HTR-8/SVneo (cell line): ENCODE measurements around the gene FGD6.
"Not testable (repeated sequence)": the region's sequence is repeated elsewhere in the genome, so short reads cannot be mapped to it uniquely, and the experiment has no call there.

Experiments
- DNase-seq: peaks from one replicate; pipeline ENCODE4 v3.0.0; 2011; ENCODE audit warnings: low spot score, mixed read lengths; ENCODE audit not compliant: insufficient read length
- FAIRE-seq: peaks from 2 replicates; lab custom pipeline; 2011; peaks lifted over from hg19 to GRCh38; lab: Jason Lieb, UNC

Gene FGD6

GRCh38 chr12:95136598-95136997, 80.7 kb downstream of the FGD6 start:
- no peak for DNase-seq
- FAIRE-seq, result no peak

GRCh38 chr12:95134085-95134484, 83.2 kb downstream of the FGD6 start:
- FAIRE-seq (no peak), DNase-seq (no peak)

DNA sequence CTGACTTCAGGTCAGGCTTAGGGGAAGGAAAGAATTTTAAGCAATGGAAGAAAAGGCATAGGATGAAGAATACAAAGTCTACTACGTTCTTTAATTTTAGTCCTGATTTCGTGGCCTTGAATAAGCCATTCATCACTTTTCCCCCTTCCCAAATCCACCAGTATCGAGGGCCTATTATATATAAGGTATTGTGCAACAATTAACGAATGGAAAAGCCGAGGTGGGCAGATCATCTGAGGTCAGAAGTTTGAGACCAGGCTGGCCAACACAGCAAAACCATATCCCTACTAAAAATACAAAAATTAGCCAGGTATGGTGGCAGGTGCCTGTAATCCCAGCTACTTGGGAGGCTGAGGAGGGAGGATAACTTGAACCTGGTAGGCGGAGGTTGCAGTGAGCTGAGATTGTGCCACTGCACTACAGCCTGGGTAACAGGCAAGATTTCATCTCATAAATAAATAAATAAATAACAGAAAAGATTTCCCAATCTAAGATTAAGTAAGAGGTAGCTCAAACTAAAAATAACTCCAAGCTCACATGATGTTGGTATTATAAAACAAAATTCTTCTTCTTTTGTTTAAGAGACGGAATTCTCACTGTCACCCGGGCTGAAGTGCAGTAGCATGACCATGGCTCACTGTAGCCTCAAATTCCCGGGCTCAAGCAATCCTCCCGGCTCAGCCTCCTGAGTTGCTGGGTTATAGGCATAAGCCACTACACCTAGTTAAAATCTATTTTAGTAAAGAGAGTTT, 85.5 kb downstream of the FGD6 start:
- no peak for FAIRE-seq
- no peak for DNase-seq

DNA sequence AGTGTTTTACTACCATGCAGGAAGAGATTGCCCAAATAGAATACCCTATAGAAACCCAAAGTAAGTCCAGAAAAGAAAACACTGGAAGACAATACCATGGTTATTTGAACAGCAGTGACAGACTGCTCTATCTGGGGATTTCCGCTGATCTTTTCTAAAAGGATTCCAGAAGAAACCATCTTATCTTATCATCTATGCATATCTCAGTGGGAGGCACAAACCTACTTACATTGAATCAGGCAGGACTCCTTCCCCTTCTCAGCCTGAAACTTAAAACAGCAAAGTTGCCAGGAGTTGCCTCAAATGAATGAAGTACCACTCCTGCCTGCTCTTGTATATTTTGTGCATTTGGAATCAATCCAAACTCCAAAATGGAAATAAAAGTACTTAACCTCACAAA, 87.2 kb downstream of the FGD6 start:
- FAIRE-seq (no peak), DNase-seq (no peak)

- DNase-seq, result no peak
- no peak for FAIRE-seq
These were observed 88.2 kb downstream of the FGD6 start for GRCh38 chr12:95129115-95129514.

- DNase-seq (no peak), FAIRE-seq (no peak)
These were observed 90.5 kb downstream of the FGD6 start for GRCh38 chr12:95126736-95127135.

- DNase-seq, result no peak
- no peak for FAIRE-seq
These were observed 91.2 kb downstream of the FGD6 start for GRCh38 chr12:95126076-95126475.

DNA sequence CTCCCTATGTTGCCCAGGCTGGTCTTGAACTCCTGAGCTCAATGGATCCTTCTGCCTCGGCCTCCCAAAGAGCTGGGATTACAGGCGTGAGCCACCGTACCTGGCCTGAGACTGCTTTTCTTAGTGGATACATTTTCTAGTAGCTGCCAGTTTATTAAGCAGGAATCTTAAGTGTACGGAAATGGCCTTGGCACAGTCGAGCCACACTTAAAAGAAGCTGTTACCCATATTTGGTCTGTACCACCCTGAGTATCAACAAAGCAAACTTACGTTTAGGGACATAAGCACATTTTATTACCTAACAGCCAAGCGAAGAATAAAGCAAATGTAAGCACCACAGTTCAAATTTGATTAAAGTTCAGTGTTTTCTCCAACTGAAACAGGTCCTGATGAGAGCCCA, 93.2 kb downstream of the FGD6 start:
- FAIRE-seq (no peak), DNase-seq (no peak)

DNA sequence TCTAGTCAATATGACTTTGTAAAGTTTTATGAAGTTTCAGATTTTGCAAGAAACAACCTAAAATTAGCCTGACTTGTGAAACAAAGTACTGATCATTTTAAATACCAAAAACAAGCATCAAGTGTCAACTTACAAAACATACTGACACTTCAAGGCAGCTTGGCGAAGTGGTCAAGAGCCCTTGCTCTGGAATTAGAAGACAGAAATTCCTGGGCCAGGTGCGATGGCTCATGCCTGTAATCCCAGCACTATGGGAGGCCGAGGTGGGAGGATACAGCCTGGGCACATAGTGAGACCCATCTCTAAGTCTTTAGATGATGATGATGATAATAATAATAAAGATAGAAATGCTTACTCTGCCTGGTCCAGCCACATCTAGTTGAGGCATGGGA, 98.5 kb downstream of the FGD6 start:
- no peak for DNase-seq
- no peak for FAIRE-seq

DNA sequence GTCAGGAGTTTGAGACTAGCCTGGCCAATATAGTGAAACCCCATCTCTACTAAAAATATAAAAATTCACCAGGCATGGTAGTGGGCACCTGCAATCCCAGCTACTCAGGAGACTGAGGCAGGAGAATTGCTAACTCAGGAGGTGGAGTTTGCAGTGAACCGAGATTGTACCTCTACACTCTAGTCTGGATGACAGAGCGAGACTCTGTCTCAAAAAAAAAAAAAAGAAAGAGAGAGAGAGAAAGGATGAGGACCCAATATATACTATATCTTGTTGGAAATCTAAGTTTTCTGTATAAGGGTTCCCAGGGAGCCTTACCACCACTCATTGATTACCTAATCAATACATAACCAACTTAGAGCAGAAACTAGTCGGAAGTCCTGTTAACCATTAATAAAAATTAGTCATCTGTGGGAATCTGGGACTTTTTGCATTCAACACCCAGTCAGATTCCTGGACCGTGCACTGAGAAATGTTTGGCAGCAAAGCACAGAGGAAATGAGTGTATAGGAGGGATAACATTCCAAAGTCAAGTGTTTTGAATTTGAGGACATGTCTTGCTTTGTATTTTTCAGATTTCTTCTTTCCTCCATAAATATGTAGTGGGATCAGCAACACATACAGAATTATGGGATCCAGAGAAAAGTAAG, 99.0 kb downstream of the FGD6 start:
- no peak for FAIRE-seq
- peak; percentile 59 for DNase-seq

- DNase-seq, result peak; percentile 68
These were observed 100.1 kb downstream of the FGD6 start for GRCh38 chr12:95117178-95117599.

DNA sequence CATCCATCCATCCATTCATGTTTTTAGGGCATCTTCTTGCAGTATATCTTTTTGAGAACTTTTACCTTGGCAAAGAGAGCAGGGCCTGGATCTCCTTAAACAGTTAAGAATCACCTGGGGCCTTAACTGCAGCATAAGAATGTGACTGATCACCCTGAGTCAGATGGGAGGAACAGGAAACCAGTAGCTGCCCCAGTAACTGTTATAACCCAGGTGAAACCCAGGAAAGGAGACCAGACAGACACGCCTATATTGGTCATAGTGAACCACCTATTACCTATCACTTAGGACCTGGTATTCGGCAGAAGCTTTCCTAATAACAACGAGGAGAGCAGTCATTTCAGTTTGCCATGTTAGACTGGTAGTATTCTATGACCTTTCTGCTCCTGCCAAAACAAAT, 100.5 kb downstream of the FGD6 start:
- no peak for FAIRE-seq
- no peak for DNase-seq

More at GRCh38 chr12:95117178-95117599, 100.1 kb downstream of the FGD6 start:
- FAIRE-seq, result no peak

- FAIRE-seq, result no peak
- no peak for DNase-seq
These were observed 100.9 kb downstream of the FGD6 start for GRCh38 chr12:95116341-95116740.

DNA sequence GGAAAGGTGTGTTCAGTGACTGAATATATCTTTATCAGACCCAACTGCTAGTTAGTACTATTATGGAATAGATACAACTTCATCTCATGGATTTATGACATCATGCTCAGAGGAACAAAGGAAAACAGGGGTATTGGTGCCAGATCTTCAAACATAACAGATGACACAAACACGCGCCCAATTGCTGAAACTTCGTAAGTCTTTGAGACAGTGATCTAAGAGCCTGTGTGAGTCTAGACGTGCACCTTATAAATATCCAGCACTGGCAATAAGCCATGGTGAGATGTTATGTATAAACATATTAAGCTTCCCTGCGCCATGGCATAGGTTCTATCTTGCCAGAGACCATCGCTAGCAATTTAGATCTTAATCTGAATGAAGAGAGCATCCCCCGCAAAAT, 101.6 kb downstream of the FGD6 start:
- no peak for FAIRE-seq

GRCh38 chr12:95114766-95115405, 102.4 kb downstream of the FGD6 start:
- FAIRE-seq, result no peak
- no peak for DNase-seq

More for the DNA sequence above, 101.6 kb downstream of the FGD6 start:
- DNase-seq, result no peak

- FAIRE-seq (no peak), DNase-seq (no peak)
These were observed 109.9 kb downstream of the FGD6 start for GRCh38 chr12:95107362-95107761.

DNA sequence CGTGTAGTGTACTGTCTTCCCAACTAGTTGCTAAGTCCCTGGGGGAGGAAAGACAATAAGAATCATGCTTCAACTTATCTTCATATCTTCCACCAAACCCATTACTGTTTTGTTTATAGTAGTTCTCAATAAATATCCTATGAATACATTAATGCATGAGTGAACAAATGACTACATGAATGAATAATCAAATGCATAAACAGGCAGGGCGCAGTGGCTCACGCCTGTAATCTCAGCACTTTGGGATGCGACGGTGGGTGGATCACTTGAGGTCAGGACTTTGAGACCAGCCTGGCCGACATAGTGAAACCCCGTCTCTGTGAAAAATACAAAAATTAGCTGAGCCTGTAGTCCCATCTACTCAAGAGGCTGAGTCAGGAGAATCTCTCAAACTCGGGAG, 111.7 kb downstream of the FGD6 start:
- FAIRE-seq, result no peak
- DNase-seq, result no peak

GRCh38 chr12:95104919-95105452, 112.3 kb downstream of the FGD6 start:
- no peak for DNase-seq
- no peak for FAIRE-seq

GRCh38 chr12:95102916-95103671, 114.2 kb downstream of the FGD6 start:
- FAIRE-seq (peak; percentile 76), DNase-seq (peak; percentile 87)

DNA sequence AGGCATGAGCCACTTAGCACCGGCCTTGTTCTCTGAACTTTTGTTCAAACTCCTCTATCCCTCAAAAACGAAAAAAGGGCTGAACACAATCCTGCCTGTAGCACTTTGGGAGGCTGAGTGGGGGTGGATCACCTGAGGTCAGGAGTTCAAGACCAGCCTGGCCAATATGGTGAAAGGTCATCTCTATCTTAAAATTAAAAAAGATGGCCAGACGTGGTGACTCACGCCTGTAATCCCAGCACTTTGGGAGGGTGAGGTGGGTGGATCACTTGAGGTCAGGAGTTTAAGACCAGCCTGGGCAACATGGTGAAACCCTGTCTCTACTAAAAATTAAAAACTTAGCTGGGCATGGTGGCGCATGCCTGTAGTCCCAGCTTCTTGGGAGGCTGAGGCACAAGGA, 115.3 kb downstream of the FGD6 start:
- not testable (repeated sequence) for FAIRE-seq, DNase-seq
